HCT116 (cell line): ENCODE results near the gene MS4A4E. TPM values are rescaled to one million over a fixed set of nuclear protein-coding genes. Genes with fewer than 3 reads are reported as not detected.

ENCODE experiments used
- ATAC-seq: fragments of 200-7000 bp; cut with Tn5 transposase; 2 replicates; pipeline ENCODE4 v1.9.1; 2020; ENCODE audit warnings: mild to moderate bottlenecking, moderate library complexity
- BruUV-seq: library from RNA; stranded (reverse); fragments of 400-500 nt; replicated peaks from 2 replicates; lab custom pipeline; 2021; lab: Mats Ljungman, UMichigan
- CTCF ChIA-PET: fragments of 300-600 bp; sonication (Branson Sonifier 250); formaldehyde crosslinking; loops from one replicate; lab custom pipeline; 2021; ENCODE audit warnings: antibody characterized with exemption; lab: Charles Lee
- POLR2A ChIA-PET: fragments of 300-600, 350-600 bp; sonication (Branson Sonifier 250); formaldehyde crosslinking; loops from one replicate; lab custom pipeline; 2021; ENCODE audit warnings: antibody characterized with exemption; lab: Charles Lee
- RAD21 ChIA-PET, 2 experiments: fragments of 300-600 bp; sonication (Branson Sonifier 250); formaldehyde crosslinking; loops; one replicate each; lab custom pipeline; 2023; ENCODE audit warnings: low total read pairs in 2 of 2; ENCODE audit not compliant: uncharacterized antibody in 2 of 2, unreplicated experiment in 2 of 2, low non-redundant PET in 1 of 2; lab: Charles Lee
- DNase-seq: peaks from one replicate; pipeline ENCODE4 v3.0.0-alpha.2; 2010; ENCODE audit warnings: low read depth, low spot score
- H2AFZ ChIP-seq: fragments of 200-600 bp; shearing (Covaris generic), sonication (generic); 2 replicates; pipeline ENCODE4 v1.6.1; 2017; ENCODE audit warnings: low read depth, mixed run types, mixed read lengths, antibody characterized with exemption, low read length; ENCODE audit not compliant: poor library complexity, severe bottlenecking
- H3K27ac ChIP-seq: 2 replicates; pipeline ENCODE4 v1.5.1; 2012; ENCODE audit warnings: low read depth, low read length
- H3K27me3 ChIP-seq: fragments of 200-600 bp; sonication (generic); 2 replicates; pipeline ENCODE4 v1.6.1; 2016; ENCODE audit warnings: mixed run types, low read length, mixed read lengths; ENCODE audit not compliant: insufficient read depth
- H3K36me3 ChIP-seq, 2 experiments: fragments of 200-500 bp in 1 of 2; fragments of 200-600 bp in 1 of 2; sonication (Bioruptor generic) in 1 of 2; sonication (generic) in 1 of 2; 2 replicates each; pipeline versions ENCODE4 v1.5.1 to v1.6.1; 2014 to 2016; ENCODE audit warnings: low read length in 2 of 2, inconsistent platforms in 1 of 2, mixed read lengths in 1 of 2, mixed run types in 1 of 2; ENCODE audit not compliant: insufficient read depth in 2 of 2, control insufficient read depth in 1 of 2
- H3K4me1 ChIP-seq, 2 experiments: fragments of 200-600 bp in 1 of 2; sonication (generic) in 1 of 2; 2 replicates each; pipeline versions ENCODE4 v1.5.1 to v1.6.1; 2012 to 2017; ENCODE audit warnings: low read length in 2 of 2, inconsistent platforms in 1 of 2, mild to moderate bottlenecking in 1 of 2, mixed read lengths in 1 of 2, mixed run types in 1 of 2, moderate library complexity in 1 of 2; ENCODE audit not compliant: insufficient read depth in 2 of 2, control insufficient read depth in 1 of 2
- H3K4me2 ChIP-seq: fragments of 200-600 bp; sonication (generic); 2 replicates; pipeline ENCODE4 v1.6.1; 2017; ENCODE audit warnings: mixed run types, low read length, mixed read lengths
- H3K4me3 ChIP-seq, 2 experiments: fragments of 200-600 bp in 1 of 2; sonication (generic) in 1 of 2; replicated peaks in 1 of 2; 2 replicates each; pipeline ENCODE4 v1.5.1; 2011 to 2016; ENCODE audit warnings: low read length in 2 of 2, control low read depth in 1 of 2, low read depth in 1 of 2, mild to moderate bottlenecking in 1 of 2, mixed read lengths in 1 of 2, mixed run types in 1 of 2
- H3K79me2 ChIP-seq: fragments of 200-600 bp; sonication (generic); 2 replicates; pipeline ENCODE4 v1.6.1; 2017; ENCODE audit warnings: mild to moderate bottlenecking, mixed run types, low read length, moderate library complexity, mixed read lengths; ENCODE audit not compliant: insufficient read depth
- H3K9ac ChIP-seq: fragments of 200-600 bp; sonication (generic); 2 replicates; pipeline ENCODE4 v1.6.1; 2016; ENCODE audit warnings: low read length, mixed read lengths
- H3K9me2 ChIP-seq: fragments of 200-600 bp; sonication (generic), shearing (Covaris generic); 2 replicates; pipeline ENCODE4 v1.6.1; 2017; ENCODE audit warnings: mixed run types, mild to moderate bottlenecking, moderate library complexity; ENCODE audit not compliant: insufficient read depth
- H3K9me3 ChIP-seq, 2 experiments: fragments of 200-500 bp in 1 of 2; fragments of 200-600 bp in 1 of 2; sonication (Bioruptor generic) in 1 of 2; sonication (generic) in 1 of 2; 2 replicates each; pipeline ENCODE4 v1.6.1; 2014 to 2017; ENCODE audit warnings: low read length in 2 of 2, mixed read lengths in 2 of 2, inconsistent platforms in 1 of 2, low read depth in 1 of 2, mild to moderate bottlenecking in 1 of 2, mixed run types in 1 of 2, moderate library complexity in 1 of 2; ENCODE audit not compliant: control insufficient read depth in 1 of 2, insufficient read depth in 1 of 2
- H4K20me1 ChIP-seq: fragments of 200-600 bp; sonication (generic), shearing (Covaris generic); 2 replicates; pipeline ENCODE4 v1.6.1; 2017; ENCODE audit warnings: mixed run types, mild to moderate bottlenecking, moderate library complexity; ENCODE audit not compliant: insufficient read depth
- ATF3 ChIP-seq: IDR thresholded peaks from 2 replicates; pipeline ENCODE4 v1.6.1; 2012
- CBX3 ChIP-seq: IDR thresholded peaks from 2 replicates; pipeline ENCODE4 v1.6.1; 2012; ENCODE audit warnings: low read depth
- JUND ChIP-seq: IDR thresholded peaks from 2 replicates; pipeline ENCODE4 v1.6.1; 2012
- MAX ChIP-seq: IDR thresholded peaks from 2 replicates; pipeline ENCODE4 v1.6.1; 2012
- REST ChIP-seq: IDR thresholded peaks from 2 replicates; pipeline ENCODE4 v1.6.1; 2012; ENCODE audit warnings: low read depth
- SP1 ChIP-seq: IDR thresholded peaks from 2 replicates; pipeline ENCODE4 v1.6.1; 2012; ENCODE audit warnings: low read depth
- SRF ChIP-seq: IDR thresholded peaks from 2 replicates; pipeline ENCODE4 v1.6.1; 2012; ENCODE audit warnings: low read depth
- YY1 ChIP-seq: IDR thresholded peaks from 2 replicates; pipeline ENCODE4 v1.6.1; 2011; ENCODE audit warnings: low read length, low read depth, moderate library complexity, mild to moderate bottlenecking; ENCODE audit not compliant: insufficient replicate concordance; ENCODE audit errors: extremely low read depth
- ZBTB33 ChIP-seq: IDR thresholded peaks from 2 replicates; pipeline ENCODE4 v1.6.1; 2011; ENCODE audit warnings: mild to moderate bottlenecking, low read length, moderate library complexity; ENCODE audit not compliant: insufficient replicate concordance; ENCODE audit errors: extremely low read depth
- intact Hi-C: fragments of 100-400 bp; cut with micrococcal nuclease; formaldehyde crosslinking; loops from 2 replicates; pipeline ENCODE4 v1.10.0; 2022
- total RNA-seq: library from RNA; stranded (reverse); gene quantifications from one replicate; pipeline ENCODE4 v1.2.1, GENCODE V29; 2021; ENCODE audit not compliant: unreplicated experiment

The MS4A4E gene
- total RNA-seq, 1 experiment from 2014 or later: not detected

- CTCF ChIA-PET: no interaction called here
- no peak overlapping the region for H3K4me2 ChIP-seq
- H2AFZ ChIP-seq: no peak overlapping the region
- no peaks in the 10 kb centered on the region; a peak in 1 of 4 replicates for H3K9me3 ChIP-seq
- intact Hi-C loops: no loop called here
- no peak overlapping the region for H3K4me3 ChIP-seq
- RAD21 ChIA-PET: no interaction called here
- H3K36me3 ChIP-seq: no peaks in the 10 kb centered on the region
- no peaks in the 10 kb centered on the region for H3K9me2 ChIP-seq
- BruUV-seq: no TSS peak
- H3K27ac ChIP-seq: no peak overlapping the region
- no peak overlapping the region for H3K9ac ChIP-seq
- ATAC-seq (no peak), DNase-seq (no peak)
- H3K79me2 ChIP-seq: no peaks in the 10 kb centered on the region
- H3K27me3 ChIP-seq: no peaks in the 10 kb centered on the region
- no peaks in the 10 kb centered on the region for H3K4me1 ChIP-seq
- no peaks in the 10 kb centered on the region for H4K20me1 ChIP-seq
- POLR2A ChIA-PET: no interaction called here
- TF ChIP-seq JUND (no peak), REST (no peak), SP1 (no peak)
Observed at GRCh38 chr11:60164550-60165075, 78.3 kb downstream of the MS4A4E start.

GRCh38 chr11:60161766-60162165, 81.2 kb downstream of the MS4A4E start:
- Histone ChIP-seq H3K4me3 (no peak overlapping the region), H3K27ac (no peak overlapping the region), H3K4me1 (no peaks in the 10 kb centered on the region), H3K4me2 (no peak overlapping the region), H3K9ac (no peak overlapping the region), H3K79me2 (no peaks in the 10 kb centered on the region), H4K20me1 (no peaks in the 10 kb centered on the region), H3K36me3 (no peaks in the 10 kb centered on the region), H3K27me3 (no peaks in the 10 kb centered on the region), H3K9me3 (no peaks in the 10 kb centered on the region), H2AFZ (no peak overlapping the region), H3K9me2 (no peaks in the 10 kb centered on the region)
- ATAC-seq (no peak), DNase-seq (no peak)
- BruUV-seq: no TSS peak
- intact Hi-C loops: no loop called here
- ChIA-PET CTCF (no interaction called here), RAD21 (no interaction called here), POLR2A (no interaction called here)
- TF ChIP-seq SRF (no peak), MAX (no peak), YY1 (no peak), REST (no peak), ATF3 (no peak), JUND (no peak), CBX3 (no peak), SP1 (no peak), ZBTB33 (no peak)
